Activated CD4-positive, alpha-beta T cell treated with anti-CD3 and anti-CD28 coated beads for 4 hours (primary cell): ENCODE measurements around the gene OR10J1.
"Not testable (repeated sequence)": the region's sequence is repeated elsewhere in the genome, so short reads cannot be mapped to it uniquely, and the experiment has no call there.

ENCODE experiments used
- DNase-seq, 2 donors: peaks; one replicate each; pipeline ENCODE4 v3.0.0-alpha.2; 2020

The OR10J1 gene

GRCh38 chr1:159439422-159439821 is at the start of gene OR10J1:
Gene OR10J1, plus strand, starts transcription at chr1:159439722. Its CDS starts 70 bp downstream, at chr1:159439792.
- no peak for DNase-seq

- no peak for DNase-seq
Measured at GRCh38 chr1:159406821-159407220, 32.7 kb upstream of the OR10J1 start.

- no peak for DNase-seq
Measured at GRCh38 chr1:159408862-159409400, 30.6 kb upstream of the OR10J1 start.

- DNase-seq = no peak
Measured at GRCh38 chr1:159421821-159422220, 17.7 kb upstream of the OR10J1 start.

GRCh38 chr1:159428536-159428935 is 11.0 kb upstream of the OR10J1 start:
- no peak for DNase-seq

GRCh38 chr1:159429074-159429861 is 10.3 kb upstream of the OR10J1 start:
- DNase-seq = no peak

- no peak for DNase-seq
Measured at GRCh38 chr1:159430985-159431384, 8.5 kb upstream of the OR10J1 start.

GRCh38 chr1:159431904-159432303 is 7.6 kb upstream of the OR10J1 start, which contains the start of gene OR10J4:
Gene OR10J4, plus strand, starts transcription at chr1:159432204.
- DNase-seq = no peak

GRCh38 chr1:159436469-159436868 is 3.1 kb upstream of the OR10J1 start:
- DNase-seq = no peak

- DNase-seq = no peak
Measured at GRCh38 chr1:159441360-159441759, 1.8 kb downstream of the OR10J1 start.

GRCh38 chr1:159442428-159442827 is 2.9 kb downstream of the OR10J1 start:
- DNase-seq = no peak

- no peak for DNase-seq
Measured at GRCh38 chr1:159443066-159443750, 3.7 kb downstream of the OR10J1 start.

- no peak for DNase-seq
Measured at GRCh38 chr1:159444511-159444910, 5.0 kb downstream of the OR10J1 start.

- DNase-seq = no peak
Measured at GRCh38 chr1:159448181-159448580, 8.7 kb downstream of the OR10J1 start.

- DNase-seq = not testable (repeated sequence)
Measured at GRCh38 chr1:159449605-159450004, 10.1 kb downstream of the OR10J1 start.

- no peak for DNase-seq
Measured at GRCh38 chr1:159459551-159459950, 20.0 kb downstream of the OR10J1 start.

- DNase-seq = no peak
Measured at GRCh38 chr1:159465191-159465603, 25.7 kb downstream of the OR10J1 start.

GRCh38 chr1:159468321-159468720 is 28.8 kb downstream of the OR10J1 start:
- no peak for DNase-seq

- DNase-seq = no peak
Measured at GRCh38 chr1:159469921-159470533, 30.5 kb downstream of the OR10J1 start.

- no peak for DNase-seq
Measured at GRCh38 chr1:159473335-159473734, 33.8 kb downstream of the OR10J1 start.

GRCh38 chr1:159474926-159475325 is 35.4 kb downstream of the OR10J1 start:
- no peak for DNase-seq

- DNase-seq = no peak
Measured at GRCh38 chr1:159483501-159483900, 44.0 kb downstream of the OR10J1 start.
